Lung microvascular endothelial cell (primary cell): ENCODE measurements around the gene SLC22A17. TPM values are rescaled to one million over a fixed set of nuclear protein-coding genes. Genes with fewer than 3 reads are reported as not detected.
"Not testable (repeated sequence)": the region's sequence is repeated elsewhere in the genome, so short reads cannot be mapped to it uniquely, and the experiment has no call there.

ENCODE experiments used
- DNase-seq, 2 donors: peaks; one replicate each; pipeline versions ENCODE4 v3.0.0 to v3.0.0-alpha.2; 2010; ENCODE audit warnings: low read depth in 2 of 2
- total RNA-seq: library from RNA; depleted of rRNA; stranded (reverse); fragments of >200 nt; gene quantifications from 2 replicates; pipeline ENCODE4 v1.2.1, GENCODE V29; 2014

The SLC22A17 gene
- total RNA-seq, 1 donor from 2014 or later, result 0.60 TPM

DNA sequence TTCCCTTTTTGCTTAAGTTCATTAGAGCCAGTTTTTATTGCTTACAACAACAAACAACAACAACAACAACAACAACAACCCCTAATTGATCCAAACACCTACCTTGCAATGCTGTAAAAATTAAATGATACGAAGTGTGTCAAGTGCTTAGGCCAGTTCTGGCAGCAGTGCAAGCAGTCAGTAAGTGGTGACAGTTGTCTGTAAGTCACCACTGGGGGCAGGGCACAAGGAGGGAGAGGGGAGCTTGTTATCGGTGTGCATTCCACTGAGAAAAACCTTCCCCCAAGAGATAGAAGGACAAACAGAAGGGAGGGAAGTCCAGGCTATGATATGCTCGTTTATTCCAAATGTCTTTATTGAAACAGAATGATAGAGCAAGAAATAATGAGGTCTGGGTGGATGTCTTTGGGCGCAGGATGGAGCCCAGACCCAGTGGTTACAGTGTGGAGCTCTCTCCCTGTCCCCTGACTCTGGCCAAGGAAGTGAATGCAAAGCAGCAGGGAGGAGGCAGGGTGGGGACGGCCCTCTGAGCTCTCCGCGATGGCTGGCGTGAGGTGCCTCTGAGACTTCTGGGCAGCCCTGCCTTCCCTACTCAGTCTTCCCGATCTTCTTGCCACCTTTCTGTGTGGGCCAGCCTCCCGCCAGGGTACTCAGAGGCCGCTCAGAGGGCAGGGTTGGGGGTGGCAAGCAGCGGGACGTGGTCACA is 6.5 kb downstream of the SLC22A17 start:
- no peak for DNase-seq

GRCh38 chr14:23344481-23344880 is 8.2 kb downstream of the SLC22A17 start:
- no peak for DNase-seq

GRCh38 chr14:23339506-23340268 is 13.0 kb downstream of the SLC22A17 start:
- DNase-seq, result no peak

GRCh38 chr14:23335623-23336022 is 17.1 kb downstream of the SLC22A17 start:
- no peak for DNase-seq

DNA sequence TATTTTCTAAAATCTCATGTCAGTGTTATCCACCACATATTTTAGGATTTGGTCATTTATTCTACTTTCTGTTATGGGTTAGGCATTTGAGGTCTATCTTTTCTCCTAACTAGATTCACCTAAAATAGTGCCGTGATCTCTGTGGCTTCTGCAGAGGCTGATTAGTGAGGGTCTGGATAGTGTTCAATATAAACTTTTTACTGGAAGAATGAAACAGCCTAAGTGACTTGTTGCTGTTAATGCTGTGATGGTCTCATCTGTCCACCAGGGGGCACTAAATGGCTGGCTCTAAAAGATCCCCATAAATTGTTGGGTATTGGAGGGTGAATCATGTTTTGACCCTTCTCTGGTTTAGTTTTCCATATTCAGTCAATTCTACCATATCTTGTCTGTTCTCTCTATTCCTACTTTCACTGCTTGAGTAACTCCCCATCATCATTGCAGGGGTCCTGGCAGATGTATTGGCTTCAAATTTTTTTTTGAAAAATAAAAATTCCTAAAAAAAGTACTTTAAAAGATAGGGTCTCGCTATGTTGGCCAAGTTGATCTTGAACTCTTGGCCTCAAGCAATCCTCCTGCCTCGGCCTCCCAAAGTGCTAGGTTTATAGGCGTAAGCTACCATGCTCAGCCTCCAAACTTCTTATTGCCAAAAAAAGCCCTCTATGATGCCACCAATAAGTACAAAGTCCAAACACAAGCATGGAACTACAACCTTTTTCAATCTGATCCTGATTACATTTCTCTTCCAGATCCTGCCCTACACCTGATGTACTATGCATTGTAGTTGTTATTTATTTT is 24.5 kb downstream of the SLC22A17 start:
- peak; percentile 79 to 83 for DNase-seq

DNA sequence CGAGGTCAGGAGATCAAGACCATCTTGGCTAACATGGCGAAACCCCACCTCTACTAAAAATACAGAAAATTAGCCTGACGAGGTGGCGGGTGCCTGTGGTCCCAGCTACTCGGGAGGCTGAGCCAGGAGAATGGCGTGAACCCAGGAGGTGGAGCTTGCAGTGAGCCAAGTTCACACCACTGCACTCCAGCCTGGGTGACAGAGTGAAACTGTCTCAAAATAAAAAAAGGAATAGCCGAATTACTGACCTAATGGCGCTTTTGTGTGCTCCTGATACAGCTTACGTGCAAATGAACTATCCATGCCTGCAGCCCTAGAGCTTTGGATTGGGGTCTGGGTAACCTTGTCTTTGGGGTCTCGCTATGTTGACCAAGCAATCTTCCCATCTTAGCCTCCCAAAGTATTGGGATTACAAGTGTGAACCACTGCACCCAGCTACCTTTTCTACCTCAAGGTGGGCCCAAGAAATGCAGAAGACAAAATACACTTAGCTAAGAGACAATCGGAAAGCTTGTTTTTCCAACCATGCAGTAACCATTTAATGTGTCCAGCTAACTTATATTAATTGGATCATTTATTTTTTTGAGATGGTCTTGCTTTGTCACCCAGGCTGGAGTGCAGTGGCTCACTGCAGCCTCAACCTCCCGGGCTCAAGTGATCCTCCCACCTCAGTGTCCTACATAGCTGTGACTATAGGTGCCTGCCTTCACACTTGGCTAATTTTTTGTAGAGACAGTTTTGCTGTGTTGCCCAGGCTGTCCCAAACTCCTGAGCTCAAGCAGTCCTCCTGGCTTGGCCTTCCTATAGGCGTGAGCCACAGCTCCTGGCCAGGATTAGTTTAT is 26.0 kb downstream of the SLC22A17 start:
- DNase-seq, result no peak

DNA sequence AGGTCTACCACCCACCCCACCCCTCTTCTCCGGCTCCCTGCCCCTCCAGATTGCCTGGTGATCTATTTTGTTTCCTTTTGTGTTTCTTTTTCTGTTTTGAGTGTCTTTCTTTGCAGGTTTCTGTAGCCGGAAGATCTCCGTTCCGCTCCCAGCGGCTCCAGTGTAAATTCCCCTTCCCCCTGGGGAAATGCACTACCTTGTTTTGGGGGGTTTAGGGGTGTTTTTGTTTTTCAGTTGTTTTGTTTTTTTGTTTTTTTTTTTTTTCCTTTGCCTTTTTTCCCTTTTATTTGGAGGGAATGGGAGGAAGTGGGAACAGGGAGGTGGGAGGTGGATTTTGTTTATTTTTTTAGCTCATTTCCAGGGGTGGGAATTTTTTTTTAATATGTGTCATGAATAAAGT is 26.9 kb downstream of the SLC22A17 start:
- not testable (repeated sequence) for DNase-seq

DNA sequence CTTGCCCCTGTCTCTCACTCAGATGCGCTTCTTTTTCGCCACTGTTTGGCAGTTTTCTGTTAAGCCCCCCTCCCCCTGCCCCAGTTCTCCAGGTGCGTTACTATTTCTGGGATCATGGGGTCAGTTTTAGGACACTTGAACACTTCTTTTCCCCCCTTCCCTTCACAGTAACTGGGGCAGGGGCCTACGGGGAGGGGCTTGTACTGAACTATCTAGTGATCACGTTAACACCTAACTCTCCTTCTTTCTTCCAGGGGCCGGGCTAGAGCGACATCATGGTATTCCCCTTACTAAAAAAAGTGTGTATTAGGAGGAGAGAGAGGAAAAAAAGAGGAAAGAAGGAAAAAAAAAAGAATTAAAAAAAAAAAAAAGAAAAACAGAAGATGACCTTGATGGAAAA is 27.7 kb downstream of the SLC22A17 start:
- no peak for DNase-seq

GRCh38 chr14:23324455-23324846 is 28.2 kb downstream of the SLC22A17 start:
- no peak for DNase-seq

DNA sequence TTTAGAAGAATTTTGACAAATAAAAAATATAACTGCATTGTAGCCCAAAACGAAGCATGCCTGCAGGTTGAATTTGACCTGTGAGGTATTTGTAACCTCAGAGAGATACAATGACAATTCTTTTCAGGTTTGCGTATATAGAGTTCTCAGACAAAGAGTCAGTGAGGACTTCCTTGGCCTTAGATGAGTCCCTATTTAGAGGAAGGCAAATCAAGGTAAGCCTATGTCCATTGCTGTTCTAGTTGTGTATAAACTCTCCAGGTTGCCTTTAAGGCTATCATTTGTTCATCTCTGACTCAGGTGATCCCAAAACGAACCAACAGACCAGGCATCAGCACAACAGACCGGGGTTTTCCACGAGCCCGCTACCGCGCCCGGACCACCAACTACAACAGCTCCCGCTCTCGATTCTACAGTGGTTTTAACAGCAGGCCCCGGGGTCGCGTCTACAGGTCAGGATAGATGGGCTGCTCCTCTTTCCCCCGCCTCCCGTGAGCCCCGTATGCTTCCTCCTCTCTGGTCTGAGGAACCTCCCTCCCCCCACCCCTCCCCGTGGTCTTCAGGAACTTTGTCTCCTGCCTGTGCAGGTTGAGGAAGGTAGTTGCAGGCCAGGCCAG is 28.7 kb downstream of the SLC22A17 start:
- DNase-seq, result no peak

- DNase-seq, result no peak
Measured at GRCh38 chr14:23322568-23323517, 29.8 kb downstream of the SLC22A17 start.

- peak; percentile 48 to 56 for DNase-seq
Measured at GRCh38 chr14:23321572-23322547, 30.8 kb downstream of the SLC22A17 start.

GRCh38 chr14:23320584-23321571 is 31.8 kb downstream of the SLC22A17 start, which contains the start of gene PABPN1:
Gene PABPN1, plus strand, starts transcription at chr14:23321457. Its CDS starts 13 bp downstream, at chr14:23321470.
- peak; percentile 100 for DNase-seq

GRCh38 chr14:23319746-23320583 is 32.7 kb downstream of the SLC22A17 start:
- no peak for DNase-seq

DNA sequence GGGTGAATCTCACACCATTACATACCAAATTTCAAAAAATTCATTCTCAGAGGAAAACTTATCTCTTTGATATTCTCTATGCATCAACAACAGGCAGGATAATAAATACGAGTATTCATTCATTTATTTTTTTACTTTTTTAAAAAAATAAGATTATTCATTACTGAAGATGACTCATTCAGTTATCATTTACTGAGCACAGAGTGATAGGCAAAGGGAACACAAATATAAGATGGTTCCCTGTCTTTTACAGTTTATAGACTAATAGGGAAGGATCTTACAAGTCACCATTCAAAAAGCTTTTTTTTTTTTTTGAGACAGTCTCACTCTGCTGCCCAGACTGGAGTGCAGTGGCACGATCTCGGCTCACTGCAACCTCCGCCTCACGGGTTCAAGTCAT is 36.4 kb downstream of the SLC22A17 start:
- DNase-seq, result no peak

- DNase-seq, result no peak
Measured at GRCh38 chr14:23310546-23310945, 42.1 kb downstream of the SLC22A17 start.
